ENCODE measurements around the gene PLA2G12A.

The PLA2G12A gene

DNA sequence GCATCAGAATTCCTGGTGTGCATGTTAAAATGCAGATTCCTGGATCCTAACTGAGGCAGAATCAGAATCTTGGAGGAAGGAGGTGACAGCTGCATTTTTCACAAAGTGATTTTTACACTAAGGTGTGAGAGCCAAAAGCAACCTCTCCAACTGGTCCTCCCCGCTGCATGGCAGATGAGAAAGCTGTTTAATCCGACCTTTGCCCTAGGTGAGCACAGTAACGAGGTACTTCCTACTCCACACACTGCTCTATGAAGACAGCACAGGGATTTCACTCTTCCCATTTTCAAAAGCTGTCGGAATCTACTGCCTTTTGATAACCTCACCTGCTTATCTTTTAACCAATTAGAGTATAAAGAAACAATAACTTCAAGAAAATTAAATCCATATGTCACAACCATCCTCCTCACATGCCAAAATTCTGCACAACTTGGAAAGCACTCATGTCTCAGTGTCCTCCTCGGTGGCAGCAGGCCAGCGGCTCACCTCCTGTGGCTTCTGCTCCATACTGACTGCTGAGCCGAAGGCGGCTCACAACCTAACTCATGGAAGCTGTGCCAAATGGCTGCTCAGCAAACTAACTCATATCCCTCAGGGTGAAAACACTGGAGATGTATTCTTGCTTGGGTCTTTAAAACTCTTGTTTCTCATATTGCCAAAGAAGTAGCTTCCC, 30.2 kb downstream of the PLA2G12A start:
- in situ Hi-C loops (cut with MboI; ENCODE audit: low pct_unique_long_range_greater_than_20kb, low sequenced_read_pairs, unreplicated experiment): loop anchor here (25.0 kb wide), 1 partner anchor 262 kb away; the partner anchor contains the start of gene SEC24B
- TF ChIP-seq, protein P1, sequence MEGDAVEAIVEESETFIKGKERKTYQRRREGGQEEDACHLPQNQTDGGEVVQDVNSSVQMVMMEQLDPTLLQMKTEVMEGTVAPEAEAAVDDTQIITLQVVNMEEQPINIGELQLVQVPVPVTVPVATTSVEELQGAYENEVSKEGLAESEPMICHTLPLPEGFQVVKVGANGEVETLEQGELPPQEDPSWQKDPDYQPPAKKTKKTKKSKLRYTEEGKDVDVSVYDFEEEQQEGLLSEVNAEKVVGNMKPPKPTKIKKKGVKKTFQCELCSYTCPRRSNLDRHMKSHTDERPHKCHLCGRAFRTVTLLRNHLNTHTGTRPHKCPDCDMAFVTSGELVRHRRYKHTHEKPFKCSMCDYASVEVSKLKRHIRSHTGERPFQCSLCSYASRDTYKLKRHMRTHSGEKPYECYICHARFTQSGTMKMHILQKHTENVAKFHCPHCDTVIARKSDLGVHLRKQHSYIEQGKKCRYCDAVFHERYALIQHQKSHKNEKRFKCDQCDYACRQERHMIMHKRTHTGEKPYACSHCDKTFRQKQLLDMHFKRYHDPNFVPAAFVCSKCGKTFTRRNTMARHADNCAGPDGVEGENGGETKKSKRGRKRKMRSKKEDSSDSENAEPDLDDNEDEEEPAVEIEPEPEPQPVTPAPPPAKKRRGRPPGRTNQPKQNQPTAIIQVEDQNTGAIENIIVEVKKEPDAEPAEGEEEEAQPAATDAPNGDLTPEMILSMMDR (IDR thresholded peaks at IDR 0.05; ENCODE audit: extremely low read depth, insufficient read depth, missing control alignments): no peak
- DNase-seq (ENCODE audit: low spot score): no peak

DNA sequence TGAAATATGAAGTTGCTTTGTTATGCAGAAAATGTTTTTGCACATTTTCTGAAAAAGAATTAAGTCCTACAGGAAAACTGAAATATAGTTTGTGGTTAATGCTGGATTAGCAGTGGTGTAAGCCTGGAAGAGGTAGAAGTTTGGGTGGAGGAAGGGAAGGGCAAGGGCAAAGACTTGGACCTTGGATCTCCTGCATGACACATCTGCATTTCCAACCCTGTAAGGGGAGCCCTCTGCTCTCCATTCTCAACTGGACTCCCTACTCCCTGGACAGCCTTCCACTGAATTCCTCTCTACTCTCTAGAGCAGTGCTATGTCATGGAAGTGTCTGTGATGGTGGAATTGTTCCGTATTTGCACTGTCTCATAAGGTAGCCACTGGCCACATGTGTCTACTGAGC, 31.2 kb downstream of the PLA2G12A start:
- TF ChIP-seq, protein P1 (IDR thresholded peaks at IDR 0.05; ENCODE audit: extremely low read depth, insufficient read depth, missing control alignments): no peak
- no peak for DNase-seq (ENCODE audit: low spot score)
- in situ Hi-C loops (cut with MboI; ENCODE audit: low pct_unique_long_range_greater_than_20kb, low sequenced_read_pairs, unreplicated experiment): loop anchor here (25.0 kb wide), 1 partner anchor 261 kb away; the partner anchor contains the start of gene SEC24B

DNA sequence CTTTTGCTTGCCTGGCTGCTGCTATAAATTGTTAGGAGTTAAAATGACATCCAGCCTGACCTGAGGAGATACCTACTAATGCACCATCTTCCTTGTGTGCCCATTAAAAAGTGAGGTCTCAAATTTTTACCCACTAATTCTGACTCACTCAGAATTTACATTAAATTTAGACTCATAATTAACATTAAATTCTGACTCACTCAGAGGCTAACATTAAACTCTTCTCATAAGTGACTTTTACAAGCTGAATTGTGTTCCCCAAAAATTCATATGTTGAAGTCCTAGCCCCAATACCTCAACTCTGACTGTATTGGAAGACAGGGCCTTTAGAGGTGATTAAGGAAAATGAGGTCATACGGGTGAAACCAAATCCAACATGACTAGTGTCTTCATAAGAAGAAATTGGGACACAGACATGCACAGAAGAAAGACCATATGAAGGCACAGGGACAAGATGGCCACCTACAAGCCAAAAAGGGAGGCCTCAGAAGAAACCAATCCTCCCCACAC, 38.4 kb downstream of the PLA2G12A start:
- DNase-seq (ENCODE audit: low spot score): no peak
- in situ Hi-C loops (cut with MboI; ENCODE audit: low pct_unique_long_range_greater_than_20kb, low sequenced_read_pairs, unreplicated experiment): loop anchor here (25.0 kb wide), 1 partner anchor 254 kb away; the partner anchor contains the start of gene SEC24B

DNA sequence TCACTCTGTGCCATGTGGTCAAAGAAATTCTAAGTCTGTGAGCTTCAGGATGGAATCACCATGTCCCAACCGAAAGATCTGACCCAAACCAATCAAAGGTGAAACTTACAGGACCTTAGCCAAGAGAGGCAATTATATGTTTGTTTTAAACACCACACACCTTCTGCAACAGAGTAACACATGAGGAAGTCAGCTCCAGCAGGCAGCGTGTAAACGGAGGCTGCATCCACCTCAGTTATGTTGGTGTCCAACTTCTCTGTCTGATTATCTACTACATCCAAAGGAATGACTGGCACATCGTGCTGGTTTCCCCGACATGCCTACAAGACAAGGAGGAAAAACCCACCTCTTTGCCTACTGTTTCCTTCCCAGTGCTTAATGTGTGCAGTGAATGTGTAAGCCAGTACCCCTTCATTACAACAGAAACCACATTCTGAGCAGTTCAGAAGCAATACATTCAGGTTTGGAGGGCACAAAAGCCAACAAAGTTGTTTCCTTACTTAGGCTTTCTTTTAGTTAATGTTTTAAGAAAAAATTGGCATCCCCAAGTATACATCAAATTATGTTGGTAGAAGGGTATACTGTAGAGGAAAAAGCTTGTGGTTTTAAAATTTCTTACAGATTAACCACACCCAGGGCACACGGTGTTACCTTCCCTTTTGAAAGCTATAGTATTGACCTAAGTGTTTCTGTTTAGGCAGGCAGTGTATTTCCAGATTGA, 39.0 kb downstream of the PLA2G12A start:
- in situ Hi-C loops (cut with MboI; ENCODE audit: low pct_unique_long_range_greater_than_20kb, low sequenced_read_pairs, unreplicated experiment): loop anchor here (25.0 kb wide), 1 partner anchor 254 kb away; the partner anchor contains the start of gene SEC24B

More for the DNA sequence above, 38.4 kb downstream of the PLA2G12A start:
- TF ChIP-seq, protein P1 (IDR thresholded peaks at IDR 0.05; ENCODE audit: extremely low read depth, insufficient read depth, missing control alignments): no peak

DNA sequence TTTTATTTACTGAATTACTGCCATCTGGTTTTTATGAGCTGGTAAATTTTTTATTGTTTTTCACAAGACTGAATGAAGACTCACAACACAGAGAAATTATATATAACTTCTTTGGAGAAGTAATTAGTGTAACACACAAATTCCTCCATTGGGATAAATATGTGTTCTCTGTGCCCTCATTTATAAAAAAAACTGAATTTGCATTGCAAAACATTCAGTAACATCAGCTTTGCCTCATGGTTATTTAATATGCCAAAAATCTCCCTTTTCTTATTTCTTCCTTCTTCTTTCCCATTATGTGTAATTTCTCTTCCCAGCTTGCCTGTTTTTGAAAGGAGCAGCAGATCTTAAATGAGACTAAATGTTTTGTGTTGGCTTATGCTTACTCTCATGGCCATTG, 45.1 kb downstream of the PLA2G12A start:
- DNase-seq (ENCODE audit: low spot score): no peak
- in situ Hi-C loops (cut with MboI; ENCODE audit: low pct_unique_long_range_greater_than_20kb, low sequenced_read_pairs, unreplicated experiment): loop anchor here (25.0 kb wide), 1 partner anchor 247 kb away; the partner anchor contains the start of gene SEC24B
- TF ChIP-seq, protein P1 (IDR thresholded peaks at IDR 0.05; ENCODE audit: extremely low read depth, insufficient read depth, missing control alignments): no peak

More for the DNA sequence above, 39.0 kb downstream of the PLA2G12A start:
- TF ChIP-seq, protein P1 (IDR thresholded peaks at IDR 0.05; ENCODE audit: extremely low read depth, insufficient read depth, missing control alignments): no peak
- no peak for DNase-seq (ENCODE audit: low spot score)

DNA sequence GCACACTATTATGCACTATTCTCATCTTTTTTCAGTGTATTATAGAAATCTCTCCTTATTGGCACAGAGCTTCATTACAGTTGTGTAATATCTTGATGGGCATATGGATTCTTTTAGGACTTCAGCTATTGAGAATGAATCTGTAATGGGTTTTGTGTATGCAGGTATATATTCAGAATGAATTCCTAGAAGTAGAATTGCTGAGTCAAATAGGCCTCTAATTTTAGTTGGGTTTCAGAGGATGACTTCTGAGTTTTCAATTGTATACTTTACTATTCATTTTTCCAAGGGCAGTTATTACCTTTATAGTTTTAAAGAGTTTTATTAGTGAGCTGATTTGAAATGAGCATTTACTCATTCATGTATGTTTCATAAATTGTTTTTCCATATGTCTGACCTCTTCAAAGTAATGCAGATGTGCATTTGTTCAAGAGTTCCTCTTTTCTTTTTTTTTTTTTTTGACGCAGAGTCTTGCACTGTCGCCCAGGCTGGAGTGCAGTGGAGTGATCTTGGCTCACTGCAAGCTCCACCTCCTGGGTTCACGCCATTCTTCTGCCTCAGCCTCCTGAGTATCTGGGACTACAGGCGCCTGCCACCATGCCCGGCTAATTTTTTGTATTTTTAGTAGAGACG, 46.1 kb downstream of the PLA2G12A start:
- in situ Hi-C loops (cut with MboI; ENCODE audit: low pct_unique_long_range_greater_than_20kb, low sequenced_read_pairs, unreplicated experiment): loop anchor here (25.0 kb wide), 1 partner anchor 246 kb away; the partner anchor contains the start of gene SEC24B
- TF ChIP-seq, protein P1 (IDR thresholded peaks at IDR 0.05; ENCODE audit: extremely low read depth, insufficient read depth, missing control alignments): no peak
- DNase-seq (ENCODE audit: low spot score): no peak
